K562 (cell line): Measurements from ENCODE around the gene LILRA2. TPM values are rescaled to one million over a fixed set of nuclear protein-coding genes. Genes with fewer than 3 reads are reported as not detected.
"Not testable (repeated sequence)": the region's sequence is repeated elsewhere in the genome, so short reads cannot be mapped to it uniquely, and the experiment has no call there.

Experiments
- ATAC-seq: fragments of 200-7000 bp; cut with Tn5 transposase; 3 replicates; pipeline ENCODE4 v1.9.1; 2020; ENCODE audit warnings: moderate library complexity
- BruUV-seq: library from RNA; stranded (reverse); fragments of 400-500 nt; replicated peaks from 2 replicates; lab custom pipeline; 2021; lab: Mats Ljungman, UMichigan
- CTCF ChIA-PET: fragments of 300-600 bp; formaldehyde crosslinking; extraction: SDS; loops from one replicate; lab custom pipeline; 2021; ENCODE audit warnings: low intra/inter-chr PET ratio; lab: Yijun Ruan, JAX
- POLR2A ChIA-PET: fragments of 300-600, 350-650 bp; sonication (Branson Sonifier 250); formaldehyde crosslinking; extraction: SDS; loops from one replicate; lab custom pipeline; 2021; ENCODE audit warnings: antibody characterized with exemption, inconsistent platforms; lab: Yijun Ruan, JAX
- DNase-seq, 4 experiments: peaks; one replicate each; pipeline versions ENCODE4 v3.0.0 to v3.0.0-alpha.2; 2011 to 2018; ENCODE audit warnings: low spot score in 3 of 4, mixed read lengths in 3 of 4; ENCODE audit errors: extremely low read depth in 1 of 4
- FAIRE-seq: peaks from 2 replicates; lab custom pipeline; 2011; peaks lifted over from hg19 to GRCh38; lab: Jason Lieb, UNC
- H2AFZ ChIP-seq: 2 replicates; pipeline ENCODE4 v1.6.0; 2011; ENCODE audit warnings: low read depth, low read length, control low read depth, inconsistent platforms
- H3K27ac ChIP-seq: fragments of 200-600 bp; 3 replicates; pipeline ENCODE4 v1.8.0; 2011; ENCODE audit warnings: low read depth, mild to moderate bottlenecking, control low read depth, inconsistent platforms, low read length, moderate library complexity, mixed read lengths; ENCODE audit errors: extremely low read depth
- H3K27me3 ChIP-seq, 2 experiments: fragments of 300-600 bp in 1 of 2; 2 replicates in 1 of 2; 3 replicates in 1 of 2; pipeline versions ENCODE4 v1.6.0 to v1.8.0; 2011; ENCODE audit warnings: inconsistent platforms in 2 of 2, low read length in 2 of 2, mild to moderate bottlenecking in 1 of 2, mixed read lengths in 1 of 2, moderate library complexity in 1 of 2; ENCODE audit not compliant: control insufficient read depth in 2 of 2, insufficient read depth in 2 of 2
- H3K36me3 ChIP-seq: fragments of 300-600 bp; 3 replicates; pipeline ENCODE4 v1.8.0; 2011; ENCODE audit warnings: mild to moderate bottlenecking, low read length, inconsistent platforms; ENCODE audit not compliant: control insufficient read depth, insufficient read depth
- H3K4me1 ChIP-seq, 2 experiments: fragments of 200-600 bp in 1 of 2; replicated peaks in 1 of 2; 2 replicates in 1 of 2; 3 replicates in 1 of 2; pipeline versions ENCODE4 v1.5.1 to v1.8.0; 2011; ENCODE audit warnings: inconsistent platforms in 2 of 2, low read length in 2 of 2, mild to moderate bottlenecking in 1 of 2, mixed read lengths in 1 of 2, moderate library complexity in 1 of 2; ENCODE audit not compliant: control insufficient read depth in 2 of 2, insufficient read depth in 2 of 2
- H3K4me2 ChIP-seq: 2 replicates; pipeline ENCODE4 v1.6.1; 2011; ENCODE audit warnings: low read length, control low read depth, inconsistent platforms, mixed read lengths; ENCODE audit not compliant: insufficient read depth
- H3K4me3 ChIP-seq: fragments of 200-600 bp; sonication (generic), shearing (Covaris generic); 2 replicates; pipeline ENCODE4 v1.5.1; 2016; ENCODE audit warnings: control low read depth, inconsistent platforms
- H3K79me2 ChIP-seq: fragments of 200-600 bp; 3 replicates; pipeline ENCODE4 v1.8.0; 2011; ENCODE audit warnings: low read length, inconsistent platforms; ENCODE audit not compliant: control insufficient read depth, insufficient read depth
- H3K9ac ChIP-seq, 2 experiments: 2 replicates each; pipeline versions ENCODE4 v1.6.0 to v1.6.1; 2011; ENCODE audit warnings: low read depth in 2 of 2, low read length in 2 of 2, control low read depth in 1 of 2, inconsistent platforms in 1 of 2, mild to moderate bottlenecking in 1 of 2, mixed read lengths in 1 of 2; ENCODE audit not compliant: insufficient read depth in 1 of 2
- H3K9me1 ChIP-seq: one replicate; pipeline ENCODE4 v1.6.0; 2011; ENCODE audit warnings: inconsistent platforms, mild to moderate bottlenecking, low read length, moderate library complexity; ENCODE audit not compliant: control insufficient read depth, insufficient read depth
- H3K9me3 ChIP-seq: replicated peaks from 2 replicates; pipeline ENCODE4 v1.5.1; 2011; ENCODE audit warnings: low read depth, low read length, inconsistent platforms; ENCODE audit not compliant: control insufficient read depth, insufficient read depth
- H4K20me1 ChIP-seq: replicated peaks from 2 replicates; pipeline ENCODE4 v1.6.1; 2011; ENCODE audit warnings: low read length, inconsistent platforms, mixed read lengths; ENCODE audit not compliant: control insufficient read depth, insufficient read depth
- HDAC1 ChIP-seq, 2 experiments: fragments of 450-650 bp; IDR thresholded peaks; 2 replicates each; pipeline ENCODE4 v1.6.1; 2016 to 2017; ENCODE audit warnings: inconsistent platforms in 1 of 2, mild to moderate bottlenecking in 1 of 2, moderate library complexity in 1 of 2
- MAX ChIP-seq: sonication (generic); formaldehyde crosslinking; IDR thresholded peaks from 2 replicates; pipeline ENCODE4 v1.9.0; 2022; ENCODE audit warnings: mild to moderate bottlenecking, missing genetic modification reagents
- NUFIP1 ChIP-seq: fragments of 450-650 bp; IDR thresholded peaks from 2 replicates; pipeline ENCODE4 v1.6.1; 2018; ENCODE audit not compliant: partially characterized antibody
- PCBP1 ChIP-seq: fragments of 200-400 bp; formaldehyde crosslinking; IDR thresholded peaks from 2 replicates; pipeline ENCODE4 v1.6.1; 2018; ENCODE audit warnings: mild to moderate bottlenecking, low read depth, low read length; ENCODE audit not compliant: poor library complexity, severe bottlenecking
- PREB ChIP-seq: sonication (generic); formaldehyde crosslinking; IDR thresholded peaks from 2 replicates; pipeline ENCODE4 v1.8.1; 2023; ENCODE audit warnings: mild to moderate bottlenecking, missing genetic modification reagents
- ZBTB12 ChIP-seq: fragments of 250-450 bp; sonication (Bioruptor Pico); IDR thresholded peaks from 2 replicates; pipeline ENCODE4 v1.4.0; 2020
- ZNF224 ChIP-seq: sonication (generic); formaldehyde crosslinking; IDR thresholded peaks from 2 replicates; pipeline ENCODE4 v1.8.0; 2022; ENCODE audit warnings: mild to moderate bottlenecking, missing genetic modification reagents
- WGBS: fragments of 100-300 bp; shearing (Covaris generic); methylation state at CpG from one replicate; pipeline ENCODE4 v1.1.6; 2016; ENCODE audit warnings: low coverage, mixed read lengths; ENCODE audit not compliant: insufficient coverage; ENCODE audit errors: missing lambda C conversion rate; 5-methylcytosine and 5-hydroxymethylcytosine counted together
- in situ Hi-C: fragments of 300-500 bp; cut with MboI; formaldehyde crosslinking; loops from 4 replicates; pipeline ENCODE4 v1.15.0; 2018; ENCODE audit warnings: inconsistent platforms, mixed read lengths
- intact Hi-C: fragments of 100-400 bp; cut with micrococcal nuclease; formaldehyde crosslinking; loops from 2 replicates; pipeline ENCODE4 v1.14.2; 2022
- polyA plus RNA-seq, 8 experiments: library from polyadenylated mRNA; depleted of rRNA in 4 of 8; stranded (reverse) in 5 of 8; unstranded in 3 of 8; fragments of >200 nt; fragmentation: Nextera tagmentation in 2 of 8; fragmentation: Illumina TruSeq in 1 of 8; extraction: Ambion mirVana in 2 of 8; extraction: Trizol in 1 of 8; gene quantifications; 2 replicates each; pipeline versions ENCODE4 v1.2.1 to v1.2.3, GENCODE V29; 2011 to 2014; ENCODE audit warnings: inconsistent platforms in 1 of 8, missing spikeins in 1 of 8
- total RNA-seq, 7 experiments: library from RNA; depleted of rRNA in 6 of 7; stranded (reverse); fragments of >200 nt in 6 of 7; fragmentation: Illumina TruSeq in 2 of 7; extraction: Trizol in 2 of 7; gene quantifications; 2 replicates each; pipeline versions ENCODE4 v1.2.1 to v1.2.3, GENCODE V29; 2011 to 2021; ENCODE audit warnings: low replicate concordance in 1 of 7
- TF ChIP-seq, protein P1 (sequence below): sonication (generic); formaldehyde crosslinking; IDR thresholded peaks from 2 replicates; pipeline ENCODE4 v1.8.0; 2023; ENCODE audit warnings: missing genetic modification reagents, mild to moderate bottlenecking, borderline replicate concordance
- TF ChIP-seq, protein P2 (sequence below): sonication (generic); formaldehyde crosslinking; IDR thresholded peaks from 2 replicates; pipeline ENCODE4 v1.8.1; 2023; ENCODE audit warnings: mild to moderate bottlenecking, missing genetic modification reagents, moderate library complexity

LILRA2 gene
- total and polyA plus RNA-seq, 9 of the 15 experiments (the other 6 are each of a cell fraction or from before 2014, with no cell fraction given): 0.32 to 2.1 (median 0.96) TPM

GRCh38 chr19:54561840-54562239, 11.8 kb upstream of the LILRA2 start (continued):
- TF ChIP-seq MAX (CRISPR knock-in tag) (no peak), ZBTB12 (no peak), ZNF224 (no peak), PREB (CRISPR knock-in tag) (no peak), PCBP1 (no peak), HDAC1 (IDR thresholded peaks at IDR 0.05) (no peak), NUFIP1 (no peak)
- TF ChIP-seq, protein P1, sequence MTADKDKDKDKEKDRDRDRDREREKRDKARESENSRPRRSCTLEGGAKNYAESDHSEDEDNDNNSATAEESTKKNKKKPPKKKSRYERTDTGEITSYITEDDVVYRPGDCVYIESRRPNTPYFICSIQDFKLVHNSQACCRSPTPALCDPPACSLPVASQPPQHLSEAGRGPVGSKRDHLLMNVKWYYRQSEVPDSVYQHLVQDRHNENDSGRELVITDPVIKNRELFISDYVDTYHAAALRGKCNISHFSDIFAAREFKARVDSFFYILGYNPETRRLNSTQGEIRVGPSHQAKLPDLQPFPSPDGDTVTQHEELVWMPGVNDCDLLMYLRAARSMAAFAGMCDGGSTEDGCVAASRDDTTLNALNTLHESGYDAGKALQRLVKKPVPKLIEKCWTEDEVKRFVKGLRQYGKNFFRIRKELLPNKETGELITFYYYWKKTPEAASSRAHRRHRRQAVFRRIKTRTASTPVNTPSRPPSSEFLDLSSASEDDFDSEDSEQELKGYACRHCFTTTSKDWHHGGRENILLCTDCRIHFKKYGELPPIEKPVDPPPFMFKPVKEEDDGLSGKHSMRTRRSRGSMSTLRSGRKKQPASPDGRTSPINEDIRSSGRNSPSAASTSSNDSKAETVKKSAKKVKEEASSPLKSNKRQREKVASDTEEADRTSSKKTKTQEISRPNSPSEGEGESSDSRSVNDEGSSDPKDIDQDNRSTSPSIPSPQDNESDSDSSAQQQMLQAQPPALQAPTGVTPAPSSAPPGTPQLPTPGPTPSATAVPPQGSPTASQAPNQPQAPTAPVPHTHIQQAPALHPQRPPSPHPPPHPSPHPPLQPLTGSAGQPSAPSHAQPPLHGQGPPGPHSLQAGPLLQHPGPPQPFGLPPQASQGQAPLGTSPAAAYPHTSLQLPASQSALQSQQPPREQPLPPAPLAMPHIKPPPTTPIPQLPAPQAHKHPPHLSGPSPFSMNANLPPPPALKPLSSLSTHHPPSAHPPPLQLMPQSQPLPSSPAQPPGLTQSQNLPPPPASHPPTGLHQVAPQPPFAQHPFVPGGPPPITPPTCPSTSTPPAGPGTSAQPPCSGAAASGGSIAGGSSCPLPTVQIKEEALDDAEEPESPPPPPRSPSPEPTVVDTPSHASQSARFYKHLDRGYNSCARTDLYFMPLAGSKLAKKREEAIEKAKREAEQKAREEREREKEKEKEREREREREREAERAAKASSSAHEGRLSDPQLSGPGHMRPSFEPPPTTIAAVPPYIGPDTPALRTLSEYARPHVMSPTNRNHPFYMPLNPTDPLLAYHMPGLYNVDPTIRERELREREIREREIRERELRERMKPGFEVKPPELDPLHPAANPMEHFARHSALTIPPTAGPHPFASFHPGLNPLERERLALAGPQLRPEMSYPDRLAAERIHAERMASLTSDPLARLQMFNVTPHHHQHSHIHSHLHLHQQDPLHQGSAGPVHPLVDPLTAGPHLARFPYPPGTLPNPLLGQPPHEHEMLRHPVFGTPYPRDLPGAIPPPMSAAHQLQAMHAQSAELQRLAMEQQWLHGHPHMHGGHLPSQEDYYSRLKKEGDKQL (CRISPR knock-in tag): no peak
- TF ChIP-seq, protein P2, sequence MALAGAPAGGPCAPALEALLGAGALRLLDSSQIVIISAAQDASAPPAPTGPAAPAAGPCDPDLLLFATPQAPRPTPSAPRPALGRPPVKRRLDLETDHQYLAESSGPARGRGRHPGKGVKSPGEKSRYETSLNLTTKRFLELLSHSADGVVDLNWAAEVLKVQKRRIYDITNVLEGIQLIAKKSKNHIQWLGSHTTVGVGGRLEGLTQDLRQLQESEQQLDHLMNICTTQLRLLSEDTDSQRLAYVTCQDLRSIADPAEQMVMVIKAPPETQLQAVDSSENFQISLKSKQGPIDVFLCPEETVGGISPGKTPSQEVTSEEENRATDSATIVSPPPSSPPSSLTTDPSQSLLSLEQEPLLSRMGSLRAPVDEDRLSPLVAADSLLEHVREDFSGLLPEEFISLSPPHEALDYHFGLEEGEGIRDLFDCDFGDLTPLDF: no peak

GRCh38 chr19:54563206-54563605, 10.4 kb upstream of the LILRA2 start:
- POLR2A ChIA-PET, H3K9ac ChIP-seq, H3K79me2 ChIP-seq, in situ Hi-C loops, BruUV-seq, H3K27me3 ChIP-seq, DNase-seq, ATAC-seq, H2AFZ ChIP-seq, H3K4me2 ChIP-seq, H3K9me1 ChIP-seq, H3K4me1 ChIP-seq, FAIRE-seq, H4K20me1 ChIP-seq, CTCF ChIA-PET, intact Hi-C loops, H3K9me3 ChIP-seq, H3K36me3 ChIP-seq, H3K27ac ChIP-seq, H3K4me3 ChIP-seq: not testable (repeated sequence)
- 37% methylated on average over 6 of the region's 6 CpGs for WGBS
